IMR-90 (cell line): ENCODE results near the gene UXS1. TPM values are rescaled to one million over a fixed set of nuclear protein-coding genes. Genes with fewer than 3 reads are reported as not detected.

Source experiments
- ATAC-seq: fragments of 200-7000 bp; cut with Tn5 transposase; 2 replicates; pipeline ENCODE4 v1.9.1; 2020; ENCODE audit warnings: low read depth, mild to moderate bottlenecking, moderate library complexity
- BruUV-seq: library from RNA; stranded (reverse); fragments of 400-500 nt; replicated peaks from 2 replicates; lab custom pipeline; 2021; lab: Mats Ljungman, UMichigan
- CTCF ChIA-PET: fragments of 300-600 bp; formaldehyde crosslinking; extraction: SDS; loops from one replicate; lab custom pipeline; 2021; ENCODE audit warnings: antibody characterized with exemption; lab: Yijun Ruan, JAX
- POLR2A ChIA-PET: fragments of 300-600 bp; sonication (Branson Sonifier 250); formaldehyde crosslinking; loops from one replicate; lab custom pipeline; 2022; ENCODE audit warnings: antibody characterized with exemption; ENCODE audit not compliant: unreplicated experiment; lab: Charles Lee
- DNase-seq: peaks from one replicate; pipeline ENCODE4 v3.0.0; 2013
- H2AFZ ChIP-seq: replicated peaks from 2 replicates; pipeline ENCODE3; 2013; ENCODE audit warnings: low read length, mild to moderate bottlenecking; ENCODE audit not compliant: poor library complexity
- H2AK5ac ChIP-seq: 2 replicates; pipeline ENCODE4 v1.6.1; 2013; ENCODE audit warnings: low read depth, low read length, inconsistent platforms
- H2AK9ac ChIP-seq: replicated peaks from 2 replicates; pipeline ENCODE3; 2013; ENCODE audit warnings: mild to moderate bottlenecking, low read depth, low read length, moderate library complexity; ENCODE audit not compliant: poor library complexity
- H2BK120ac ChIP-seq: 2 replicates; pipeline ENCODE4 v1.6.1; 2013; ENCODE audit warnings: low read depth, low read length, inconsistent platforms
- H2BK15ac ChIP-seq: 3 replicates; pipeline ENCODE4 v1.6.1; 2013; ENCODE audit warnings: low read depth, low read length, inconsistent platforms
- H2BK20ac ChIP-seq: 2 replicates; pipeline ENCODE4 v1.6.1; 2013; ENCODE audit warnings: low read depth, mild to moderate bottlenecking, inconsistent platforms, low read length, moderate library complexity
- H2BK5ac ChIP-seq: 2 replicates; pipeline ENCODE4 v1.6.1; 2013; ENCODE audit warnings: mild to moderate bottlenecking, low read depth, low read length, inconsistent platforms; ENCODE audit not compliant: poor library complexity, severe bottlenecking
- H3K14ac ChIP-seq: replicated peaks from 2 replicates; pipeline ENCODE4 v1.6.1; 2013; ENCODE audit warnings: low read depth, low read length, inconsistent platforms
- H3K18ac ChIP-seq: 2 replicates; pipeline ENCODE4 v1.6.1; 2013; ENCODE audit warnings: low read depth, low read length, control low read depth
- H3K23ac ChIP-seq: 2 replicates; pipeline ENCODE4 v1.6.1; 2013; ENCODE audit warnings: low read depth, low read length, inconsistent platforms
- H3K27ac ChIP-seq: 2 replicates; pipeline ENCODE4 v1.5.1; 2013; ENCODE audit warnings: mild to moderate bottlenecking, control low read depth, low read length; ENCODE audit not compliant: insufficient read depth
- H3K27me3 ChIP-seq: 2 replicates; pipeline ENCODE4 v1.6.1; 2013; ENCODE audit warnings: low read length; ENCODE audit not compliant: control insufficient read depth, insufficient read depth
- H3K36me3 ChIP-seq: 2 replicates; pipeline ENCODE4 v1.6.1; 2013; ENCODE audit warnings: low read length, mixed read lengths; ENCODE audit not compliant: control insufficient read depth, insufficient read depth
- H3K4ac ChIP-seq: 2 replicates; pipeline ENCODE4 v1.6.1; 2013; ENCODE audit warnings: low read depth, low read length, inconsistent platforms
- H3K4me1 ChIP-seq: 2 replicates; pipeline ENCODE4 v1.6.1; 2013; ENCODE audit warnings: low read length, mixed read lengths; ENCODE audit not compliant: control insufficient read depth, insufficient read depth
- H3K4me2 ChIP-seq: 2 replicates; pipeline ENCODE4 v1.6.1; 2013; ENCODE audit warnings: low read depth, mild to moderate bottlenecking, control low read depth, low read length, moderate library complexity
- H3K4me3 ChIP-seq: 2 replicates; pipeline ENCODE4 v1.5.1; 2013; ENCODE audit warnings: low read depth, mild to moderate bottlenecking, control low read depth, low read length, moderate library complexity; ENCODE audit not compliant: insufficient read depth
- H3K56ac ChIP-seq: 2 replicates; pipeline ENCODE4 v1.6.1; 2013; ENCODE audit warnings: low read length, inconsistent platforms; ENCODE audit not compliant: insufficient read depth; ENCODE audit errors: extremely low read depth
- H3K79me1 ChIP-seq, 2 experiments: 2 replicates each; pipeline ENCODE4 v1.6.1; 2013; ENCODE audit warnings: low read length in 2 of 2, inconsistent platforms in 1 of 2, low read depth in 1 of 2
- H3K9ac ChIP-seq: 2 replicates; pipeline ENCODE4 v1.6.1; 2013; ENCODE audit warnings: low read depth, low read length, control low read depth
- H3K9me1 ChIP-seq: 2 replicates; pipeline ENCODE4 v1.6.1; 2013; ENCODE audit warnings: low read length, inconsistent platforms; ENCODE audit not compliant: insufficient read depth
- H3K9me3 ChIP-seq: 2 replicates; pipeline ENCODE4 v1.6.1; 2013; ENCODE audit warnings: low read length; ENCODE audit not compliant: control insufficient read depth, insufficient read depth
- H4K20me1 ChIP-seq: 2 replicates; pipeline ENCODE4 v1.6.1; 2013; ENCODE audit warnings: low read length, inconsistent platforms; ENCODE audit not compliant: insufficient read depth
- H4K5ac ChIP-seq: 2 replicates; pipeline ENCODE4 v1.6.1; 2013; ENCODE audit warnings: mild to moderate bottlenecking, low read depth, low read length, control low read depth
- H4K8ac ChIP-seq, 2 experiments: 2 replicates each; pipeline ENCODE4 v1.6.1; 2013; ENCODE audit warnings: low read depth in 2 of 2, low read length in 2 of 2, control low read depth in 1 of 2, inconsistent platforms in 1 of 2
- H4K91ac ChIP-seq: 2 replicates; pipeline ENCODE4 v1.6.1; 2013; ENCODE audit warnings: low read depth, low read length, inconsistent platforms; ENCODE audit not compliant: insufficient read depth
- BHLHE40 ChIP-seq: fragments of 150-350 bp; IDR thresholded peaks from 2 replicates; pipeline ENCODE4 v1.6.1; 2016; ENCODE audit warnings: mild to moderate bottlenecking, low read depth, low read length
- CEBPB ChIP-seq: IDR thresholded peaks from 2 replicates; pipeline ENCODE4 v1.6.1; 2012; ENCODE audit warnings: low read depth, low read length, improper control_type of control experiment
- MAFK ChIP-seq: IDR thresholded peaks from 2 replicates; pipeline ENCODE4 v1.6.1; 2012; ENCODE audit warnings: low read depth, low read length, improper control_type of control experiment
- MXI1 ChIP-seq: IDR thresholded peaks from 2 replicates; pipeline ENCODE4 v1.6.1; 2012; ENCODE audit warnings: low read depth, mild to moderate bottlenecking, low read length, moderate library complexity, borderline replicate concordance
- RFX5 ChIP-seq: IDR thresholded peaks from 2 replicates; pipeline ENCODE4 v1.8.0; 2012; ENCODE audit warnings: low read depth, mild to moderate bottlenecking, low read length, moderate library complexity
- SMC3 ChIP-seq: fragments of 150-350 bp; IDR thresholded peaks from 2 replicates; pipeline ENCODE4 v1.6.1; 2016; ENCODE audit warnings: low read depth, mild to moderate bottlenecking, antibody characterized with exemption, low read length, moderate library complexity
- WGBS, 2 experiments: methylation state at CpG; one replicate each; pipeline versions ENCODE4 v1.1.5 to v1.1.7; 2013; ENCODE audit warnings: missing lambda C conversion rate in 2 of 2; ENCODE audit not compliant: insufficient read length in 1 of 2; ENCODE audit errors: extremely low coverage in 2 of 2; 5-methylcytosine and 5-hydroxymethylcytosine counted together
- dilution Hi-C: fragments of 300-500 bp; cut with HindIII; formaldehyde crosslinking; loops from one replicate; pipeline ENCODE4 v1.14.3; 2018; ENCODE audit warnings: low sequenced_read_pairs; ENCODE audit not compliant: unreplicated experiment
- in situ Hi-C: fragments of 300-500 bp; cut with MboI; formaldehyde crosslinking; loops from 3 replicates; pipeline ENCODE4 v1.14.3; 2019; ENCODE audit warnings: low sequenced_read_pairs, inconsistent platforms, mixed read lengths
- intact Hi-C: fragments of 100-400 bp; cut with micrococcal nuclease; formaldehyde crosslinking; loops from 2 replicates; pipeline ENCODE4 v1.10.0; 2022
- polyA plus RNA-seq, 3 experiments: library from polyadenylated mRNA; depleted of rRNA; stranded (reverse); fragments of >200 nt; gene quantifications; 2 replicates each; pipeline ENCODE4 v1.2.3, GENCODE V29; 2012; ENCODE audit warnings: low replicate concordance in 1 of 3
- total RNA-seq: library from RNA; depleted of rRNA; stranded (reverse); fragments of >200 nt; gene quantifications from 2 replicates; pipeline ENCODE4 v1.2.3, GENCODE V29; 2012
- TF ChIP-seq, protein P1 (sequence below): fragments of 150-350 bp; IDR thresholded peaks from 2 replicates; pipeline ENCODE4 v1.6.1; 2017; ENCODE audit warnings: mild to moderate bottlenecking, antibody characterized with exemption, low read length, low read depth

The UXS1 gene
- total and polyA plus RNA-seq, 2 of the 4 experiments (the other 2 are of a cell fraction) = 33.7 to 54.3 TPM

DNA sequence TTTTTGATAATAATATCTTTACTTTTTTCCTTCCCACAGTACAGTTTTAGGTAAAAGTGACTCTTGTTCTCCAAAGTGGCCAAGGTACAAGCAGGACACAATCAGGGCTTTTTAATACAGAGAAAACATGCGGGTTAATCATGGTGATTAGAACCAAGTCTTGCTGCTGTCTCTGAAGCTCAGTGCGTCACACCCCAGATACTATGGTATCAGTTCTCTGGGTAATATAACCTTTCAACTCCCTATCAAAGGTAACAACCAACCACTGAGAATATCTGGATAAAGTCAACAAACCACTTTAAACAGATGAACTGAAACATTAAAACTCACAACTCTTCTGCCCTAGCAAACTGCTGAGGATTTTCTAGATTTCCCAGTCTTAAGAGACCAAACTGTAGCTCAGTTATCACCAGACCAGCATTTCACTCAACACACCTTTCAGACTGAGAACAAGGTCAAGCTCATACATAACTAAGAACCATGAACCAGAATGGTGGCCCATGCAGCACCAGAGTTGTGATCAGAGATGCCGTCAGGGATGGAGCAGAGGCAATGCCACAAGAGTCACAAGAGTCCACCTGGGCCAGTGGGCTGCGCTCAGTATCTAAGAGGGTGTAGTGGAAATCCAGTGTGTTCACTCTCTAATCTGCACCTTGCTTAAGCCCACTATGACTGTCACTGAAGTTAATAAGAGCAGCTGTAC lies 103.0 kb downstream of the UXS1 start:
- Histone ChIP-seq H3K14ac (no peak overlapping the region), H3K27ac (no peak overlapping the region), H3K4me2 (no peak overlapping the region), H2BK20ac (no peak overlapping the region), H2BK15ac (no peak overlapping the region), H2AK9ac (no peak overlapping the region), H4K8ac (no peak overlapping the region), H3K79me1 (no peaks in the 10 kb centered on the region), H2BK120ac (no peak overlapping the region), H3K27me3 (no peaks in the 10 kb centered on the region; the same call in 1 of the 2 replicates), H3K9me3 (no peaks in the 10 kb centered on the region), H3K4ac (no peak overlapping the region), H3K36me3 (peaks cover 7% of the 10 kb centered on the region), H3K4me3 (no peak overlapping the region), H3K23ac (no peak overlapping the region), H4K91ac (no peak overlapping the region), H3K18ac (no peak overlapping the region), H2BK5ac (no peak overlapping the region), H2AK5ac (no peak overlapping the region), H3K9me1 (no peaks in the 10 kb centered on the region), H4K20me1 (no peaks in the 10 kb centered on the region), H3K9ac (no peak overlapping the region), H4K5ac (no peak overlapping the region), H3K56ac (no peak overlapping the region), H2AFZ (no peak overlapping the region), H3K4me1 (no peaks in the 10 kb centered on the region)
- dilution Hi-C loops = no loop called here
- DNase-seq (no peak), ATAC-seq (no peak)
- TF ChIP-seq MXI1 = no peak
- no peak for TF ChIP-seq SMC3
- TF ChIP-seq CEBPB = no peak
- TF ChIP-seq MAFK = no peak
- TF ChIP-seq, protein P1, sequence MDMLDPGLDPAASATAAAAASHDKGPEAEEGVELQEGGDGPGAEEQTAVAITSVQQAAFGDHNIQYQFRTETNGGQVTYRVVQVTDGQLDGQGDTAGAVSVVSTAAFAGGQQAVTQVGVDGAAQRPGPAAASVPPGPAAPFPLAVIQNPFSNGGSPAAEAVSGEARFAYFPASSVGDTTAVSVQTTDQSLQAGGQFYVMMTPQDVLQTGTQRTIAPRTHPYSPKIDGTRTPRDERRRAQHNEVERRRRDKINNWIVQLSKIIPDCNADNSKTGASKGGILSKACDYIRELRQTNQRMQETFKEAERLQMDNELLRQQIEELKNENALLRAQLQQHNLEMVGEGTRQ = no peak
- no peak for TF ChIP-seq RFX5
- no peak for TF ChIP-seq BHLHE40
- ChIA-PET CTCF (no interaction called here), POLR2A (no interaction called here)
- 100% methylated on average over 1 of the region's 4 CpGs; no CpG with 5 or more reads in 1 of the 2 experiments for WGBS, 2 experiments
- BruUV-seq = no TSS peak
- in situ Hi-C loops = no loop called here
- intact Hi-C loops = no loop called here
